WTC11 (cell line): ENCODE measurements around the gene RPL37. TPM values are rescaled to one million over a fixed set of nuclear protein-coding genes. Genes with fewer than 3 reads are reported as not detected.

Source experiments
- ETV6 ChIP-seq: sonication (generic); formaldehyde crosslinking; IDR thresholded peaks from 2 replicates; pipeline ENCODE4 v1.8.1; 2022; ENCODE audit warnings: mild to moderate bottlenecking, missing genetic modification reagents
- HMGXB4 ChIP-seq: sonication (generic); formaldehyde crosslinking; IDR thresholded peaks from 2 replicates; pipeline ENCODE4 v1.8.1; 2023; ENCODE audit warnings: mild to moderate bottlenecking, moderate library complexity, missing genetic modification reagents
- NFATC4 ChIP-seq: fragments of 250-450 bp; sonication (Bioruptor Pico); IDR thresholded peaks from 2 replicates; pipeline ENCODE4 v1.9.0; 2021; ENCODE audit warnings: mild to moderate bottlenecking
- PRDM15 ChIP-seq: sonication (generic); formaldehyde crosslinking; IDR thresholded peaks from 2 replicates; pipeline ENCODE4 v1.8.0; 2022; ENCODE audit warnings: missing genetic modification reagents
- PRRX2 ChIP-seq: fragments of 250-450 bp; sonication (Bioruptor Pico); IDR thresholded peaks from 2 replicates; pipeline ENCODE4 v1.8.0; 2021; ENCODE audit warnings: mild to moderate bottlenecking
- TEAD1 ChIP-seq: sonication (generic); formaldehyde crosslinking; IDR thresholded peaks from 2 replicates; pipeline ENCODE4 v1.8.0; 2022; ENCODE audit warnings: mild to moderate bottlenecking, missing genetic modification reagents
- USF2 ChIP-seq: sonication (generic); formaldehyde crosslinking; IDR thresholded peaks from 2 replicates; pipeline ENCODE4 v1.8.1; 2023; ENCODE audit warnings: mild to moderate bottlenecking, missing genetic modification reagents, moderate library complexity
- ZNF532 ChIP-seq: fragments of 250-450 bp; sonication (Bioruptor Pico); IDR thresholded peaks from 2 replicates; pipeline ENCODE4 v1.9.0; 2021; ENCODE audit warnings: mild to moderate bottlenecking, borderline replicate concordance
- total RNA-seq: library from RNA; stranded (reverse); gene quantifications from 3 replicates; pipeline ENCODE4 v1.2.3, GENCODE V29; 2021
- TF ChIP-seq, protein P1 (sequence below): sonication (generic); formaldehyde crosslinking; conservative IDR thresholded peaks from 2 replicates; pipeline ENCODE4 v1.8.1; 2023; ENCODE audit warnings: mild to moderate bottlenecking, low read depth, missing genetic modification reagents, moderate library complexity
- TF ChIP-seq, protein P2 (sequence below): fragments of 250-450 bp; sonication (Bioruptor Pico); conservative IDR thresholded peaks from 2 replicates; pipeline ENCODE4 v1.9.0; 2021; ENCODE audit warnings: mild to moderate bottlenecking
- TF ChIP-seq, protein P3 (sequence below): sonication (generic); formaldehyde crosslinking; IDR thresholded peaks from 2 replicates; pipeline ENCODE4 v1.8.1; 2023; ENCODE audit warnings: mild to moderate bottlenecking, missing genetic modification reagents, moderate library complexity

RPL37 gene
- total RNA-seq, 1 experiment from 2014 or later: 1,405 TPM

DNA sequence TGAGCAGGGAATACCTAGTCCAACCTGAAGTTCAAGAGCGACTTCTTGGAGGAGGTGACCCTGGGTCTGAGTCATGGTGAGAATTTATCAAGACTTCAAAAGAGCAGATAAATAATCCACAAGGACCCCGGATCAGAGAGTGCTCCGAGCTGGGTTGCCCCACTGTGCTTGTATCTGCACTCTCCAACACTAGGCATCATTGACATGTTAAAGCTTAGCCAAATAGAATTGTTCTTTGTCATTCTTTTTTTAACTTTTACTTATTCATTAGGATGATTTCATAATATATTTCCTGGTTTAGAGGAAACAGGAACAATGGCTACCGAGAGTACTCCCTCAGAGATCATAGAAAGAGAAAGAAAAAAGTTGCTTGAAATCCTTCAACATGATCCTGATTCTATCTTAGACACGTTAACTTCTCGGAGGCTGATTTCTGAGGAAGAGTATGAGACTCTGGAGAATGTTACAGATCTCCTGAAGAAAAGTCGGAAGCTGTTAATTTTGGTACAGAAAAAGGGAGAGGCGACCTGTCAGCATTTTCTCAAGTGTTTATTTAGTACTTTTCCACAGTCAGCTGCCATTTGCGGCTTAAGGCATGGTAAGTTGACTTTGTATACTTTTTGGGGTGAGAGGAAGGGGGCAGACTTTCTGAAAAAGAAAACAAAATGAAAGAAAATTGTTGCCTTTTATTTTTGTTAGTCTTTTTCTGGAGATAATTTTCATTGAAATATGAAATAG lies 6.2 kb upstream of the RPL37 start, which contains the start of gene CARD6 (continued):
- TF ChIP-seq, protein P1, sequence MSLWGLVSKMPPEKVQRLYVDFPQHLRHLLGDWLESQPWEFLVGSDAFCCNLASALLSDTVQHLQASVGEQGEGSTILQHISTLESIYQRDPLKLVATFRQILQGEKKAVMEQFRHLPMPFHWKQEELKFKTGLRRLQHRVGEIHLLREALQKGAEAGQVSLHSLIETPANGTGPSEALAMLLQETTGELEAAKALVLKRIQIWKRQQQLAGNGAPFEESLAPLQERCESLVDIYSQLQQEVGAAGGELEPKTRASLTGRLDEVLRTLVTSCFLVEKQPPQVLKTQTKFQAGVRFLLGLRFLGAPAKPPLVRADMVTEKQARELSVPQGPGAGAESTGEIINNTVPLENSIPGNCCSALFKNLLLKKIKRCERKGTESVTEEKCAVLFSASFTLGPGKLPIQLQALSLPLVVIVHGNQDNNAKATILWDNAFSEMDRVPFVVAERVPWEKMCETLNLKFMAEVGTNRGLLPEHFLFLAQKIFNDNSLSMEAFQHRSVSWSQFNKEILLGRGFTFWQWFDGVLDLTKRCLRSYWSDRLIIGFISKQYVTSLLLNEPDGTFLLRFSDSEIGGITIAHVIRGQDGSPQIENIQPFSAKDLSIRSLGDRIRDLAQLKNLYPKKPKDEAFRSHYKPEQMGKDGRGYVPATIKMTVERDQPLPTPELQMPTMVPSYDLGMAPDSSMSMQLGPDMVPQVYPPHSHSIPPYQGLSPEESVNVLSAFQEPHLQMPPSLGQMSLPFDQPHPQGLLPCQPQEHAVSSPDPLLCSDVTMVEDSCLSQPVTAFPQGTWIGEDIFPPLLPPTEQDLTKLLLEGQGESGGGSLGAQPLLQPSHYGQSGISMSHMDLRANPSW: no peak
- TF ChIP-seq ETV6 (CRISPR knock-in tag) (no peak), TEAD1 (CRISPR knock-in tag) (no peak), HMGXB4 (CRISPR knock-in tag) (no peak), ZNF532 (CRISPR knock-in tag) (no peak), NFATC4 (CRISPR knock-in tag) (no peak), PRDM15 (CRISPR knock-in tag) (no peak), USF2 (no peak), PRRX2 (CRISPR knock-in tag) (no peak)
- TF ChIP-seq, protein P2, sequence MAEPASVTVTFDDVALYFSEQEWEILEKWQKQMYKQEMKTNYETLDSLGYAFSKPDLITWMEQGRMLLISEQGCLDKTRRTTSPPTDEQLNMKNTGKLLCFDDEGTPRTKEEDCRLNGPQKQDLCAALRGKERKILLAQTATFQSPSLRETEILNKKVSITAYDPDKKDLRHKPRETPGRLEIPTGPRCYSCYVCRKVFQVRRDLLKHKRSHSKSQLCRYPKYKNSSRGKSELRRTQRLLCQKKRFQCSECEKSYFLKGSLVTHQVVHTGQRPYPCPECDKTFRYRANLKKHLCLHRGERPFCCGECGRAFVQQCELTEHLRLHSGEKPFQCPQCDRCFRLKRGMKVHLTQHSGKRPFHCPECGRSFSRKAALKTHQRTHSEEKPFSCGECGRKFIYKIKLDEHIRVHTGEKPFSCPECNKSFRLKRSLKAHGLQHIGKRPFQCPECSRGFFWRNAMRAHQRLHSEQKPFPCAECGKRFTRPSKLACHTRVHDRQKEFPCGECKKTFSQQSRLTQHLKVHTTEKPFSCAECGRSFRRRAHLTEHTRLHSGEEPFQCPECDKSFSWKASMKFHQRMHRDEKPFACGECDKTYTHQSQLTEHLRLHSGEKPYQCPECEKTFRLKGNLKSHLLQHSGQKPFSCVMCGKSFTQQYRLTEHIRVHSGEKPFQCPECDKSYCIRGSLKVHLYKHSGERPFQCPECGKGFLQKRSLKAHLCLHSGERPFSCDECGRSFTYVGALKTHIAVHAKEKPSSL: no peak
- TF ChIP-seq, protein P3, sequence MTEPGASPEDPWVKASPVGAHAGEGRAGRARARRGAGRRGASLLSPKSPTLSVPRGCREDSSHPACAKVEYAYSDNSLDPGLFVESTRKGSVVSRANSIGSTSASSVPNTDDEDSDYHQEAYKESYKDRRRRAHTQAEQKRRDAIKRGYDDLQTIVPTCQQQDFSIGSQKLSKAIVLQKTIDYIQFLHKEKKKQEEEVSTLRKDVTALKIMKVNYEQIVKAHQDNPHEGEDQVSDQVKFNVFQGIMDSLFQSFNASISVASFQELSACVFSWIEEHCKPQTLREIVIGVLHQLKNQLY (CRISPR knock-in tag): no peak
